ENCODE measurements around the gene LUC7L.
"Not testable (repeated sequence)": the region's sequence is repeated elsewhere in the genome, so short reads cannot be mapped to it uniquely, and the experiment has no call there.

Gene LUC7L

GRCh38 chr16:263182-263774, 34.0 kb upstream of the LUC7L start:
- no peak for DNase-seq (ENCODE audit: low read depth)

DNA sequence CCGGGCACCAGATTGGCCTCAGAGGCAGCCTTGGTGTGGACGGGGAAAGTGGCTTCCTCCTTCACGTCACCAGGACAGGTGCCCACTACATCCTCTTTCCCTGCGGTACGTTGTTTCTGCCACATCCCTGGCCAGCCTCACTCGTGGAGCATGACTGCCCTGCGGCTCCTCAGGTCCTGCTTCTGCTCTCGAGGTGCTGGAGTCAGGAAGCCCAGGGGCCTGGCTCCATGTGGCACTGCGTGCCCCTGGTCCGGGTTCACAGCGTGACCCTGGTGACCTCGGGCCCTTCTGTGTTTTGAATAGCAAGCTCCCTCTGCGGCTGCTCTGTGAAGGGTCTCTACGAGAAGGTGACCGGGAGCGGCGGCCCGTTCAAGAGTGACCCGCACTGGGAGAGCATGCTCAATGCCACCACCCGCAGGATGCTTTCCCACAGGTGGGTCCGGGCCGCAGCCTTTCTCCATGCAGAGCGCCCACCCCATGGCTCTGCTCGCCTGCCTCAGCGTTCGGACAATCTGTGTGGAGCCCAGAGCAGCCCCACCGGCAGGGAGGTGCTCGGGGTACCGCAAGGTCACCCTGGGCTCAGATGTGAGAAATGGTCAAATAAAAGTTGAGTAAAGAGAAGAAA, 33.0 kb upstream of the LUC7L start:
- no peak for DNase-seq (ENCODE audit: low read depth)

DNA sequence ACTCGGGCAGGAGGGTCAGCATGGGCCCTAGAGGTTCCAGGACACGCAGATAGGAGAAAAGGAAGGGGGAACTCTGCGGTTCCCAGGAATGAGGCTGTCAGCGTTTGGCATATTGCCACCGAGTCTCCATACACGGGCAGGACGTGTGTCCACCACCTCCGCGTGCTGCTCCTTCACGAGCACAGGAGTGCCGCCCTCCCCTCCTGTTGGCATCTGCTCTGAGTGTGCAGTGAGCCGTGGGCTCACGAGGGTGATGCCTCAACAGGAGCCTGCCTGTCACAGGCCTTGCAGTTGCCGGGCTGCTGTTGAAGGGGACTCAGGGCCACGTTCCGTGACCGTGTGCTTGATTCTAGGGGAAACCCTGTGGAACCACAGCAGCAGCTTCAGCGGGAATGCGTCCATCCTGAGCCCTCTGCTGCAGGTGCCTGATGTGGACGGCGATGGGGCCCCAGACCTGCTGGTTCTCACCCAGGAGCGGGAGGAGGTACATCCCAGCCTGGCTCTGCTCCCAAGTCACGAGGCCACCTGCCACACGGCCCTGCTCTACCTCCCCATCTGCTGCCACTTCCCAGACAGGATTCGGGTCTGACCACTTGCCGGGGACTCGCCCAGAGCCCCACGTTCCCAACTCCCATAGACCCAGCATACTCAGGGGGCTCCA, 31.9 kb upstream of the LUC7L start:
- no peak for DNase-seq (ENCODE audit: low read depth)

GRCh38 chr16:260326-260725, 31.1 kb upstream of the LUC7L start:
- DNase-seq (ENCODE audit: low read depth): no peak

DNA sequence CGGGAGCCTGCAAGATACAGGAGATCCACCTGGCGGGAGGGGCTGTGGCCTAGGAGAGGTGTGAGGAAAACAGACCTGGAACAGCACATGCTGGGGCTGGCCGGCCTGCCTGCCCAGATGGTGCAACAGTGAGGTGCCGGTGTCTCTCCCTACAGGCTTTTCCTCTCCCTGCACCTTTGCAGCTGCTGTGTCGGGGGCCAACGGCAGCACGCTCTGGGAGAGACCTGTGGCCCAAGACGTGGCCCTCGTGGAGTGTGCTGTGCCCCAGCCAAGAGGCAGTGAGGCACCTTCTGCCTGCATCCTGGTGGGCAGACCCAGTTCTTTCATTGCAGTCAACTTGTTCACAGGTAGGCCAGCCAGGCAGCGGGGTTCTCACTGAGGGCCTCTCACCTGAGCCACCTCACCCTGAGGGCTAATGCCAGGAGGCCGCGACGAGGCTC, 30.6 kb upstream of the LUC7L start:
- no peak for DNase-seq (ENCODE audit: low read depth)

- no peak for DNase-seq (ENCODE audit: low read depth)
These were observed 30.0 kb upstream of the LUC7L start for GRCh38 chr16:259226-259625.

DNA sequence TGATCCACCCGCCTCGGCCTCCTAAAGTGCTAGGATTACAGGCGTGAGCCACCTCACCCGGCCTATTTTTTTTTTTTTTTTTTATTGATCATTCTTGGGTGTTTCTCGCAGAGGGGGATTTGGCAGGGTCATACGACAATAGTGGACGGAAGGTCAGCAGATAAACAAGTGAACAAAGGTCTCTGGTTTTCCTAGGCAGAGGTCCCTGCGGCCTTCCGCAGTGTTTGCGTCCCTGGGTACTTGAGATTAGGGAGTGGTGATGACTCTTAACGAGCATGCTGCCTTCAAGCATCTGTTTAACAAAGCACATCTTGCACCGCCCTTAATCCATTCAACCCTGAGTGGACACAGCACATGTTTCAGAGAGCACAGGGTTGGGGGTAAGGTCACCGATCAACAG, 28.8 kb upstream of the LUC7L start:
- DNase-seq (ENCODE audit: low read depth): not testable (repeated sequence)

- no peak for DNase-seq (ENCODE audit: low read depth)
These were observed 25.9 kb upstream of the LUC7L start for GRCh38 chr16:255183-255582.

- DNase-seq (ENCODE audit: low read depth): no peak
These were observed 25.2 kb upstream of the LUC7L start for GRCh38 chr16:254461-254860.

- no peak for DNase-seq (ENCODE audit: low read depth)
These were observed 24.6 kb upstream of the LUC7L start for GRCh38 chr16:253833-254232.

GRCh38 chr16:252366-253337, 23.4 kb upstream of the LUC7L start:
- no peak for DNase-seq (ENCODE audit: low read depth)

- DNase-seq (ENCODE audit: low read depth): no peak
These were observed 20.2 kb upstream of the LUC7L start for GRCh38 chr16:249431-249830.

GRCh38 chr16:247027-247426, 17.8 kb upstream of the LUC7L start:
- no peak for DNase-seq (ENCODE audit: low read depth)

- no peak for DNase-seq (ENCODE audit: low read depth)
These were observed 15.9 kb upstream of the LUC7L start for GRCh38 chr16:245105-245504.

- no peak for DNase-seq (ENCODE audit: low read depth)
These were observed 14.1 kb upstream of the LUC7L start for GRCh38 chr16:243348-243747.

DNA sequence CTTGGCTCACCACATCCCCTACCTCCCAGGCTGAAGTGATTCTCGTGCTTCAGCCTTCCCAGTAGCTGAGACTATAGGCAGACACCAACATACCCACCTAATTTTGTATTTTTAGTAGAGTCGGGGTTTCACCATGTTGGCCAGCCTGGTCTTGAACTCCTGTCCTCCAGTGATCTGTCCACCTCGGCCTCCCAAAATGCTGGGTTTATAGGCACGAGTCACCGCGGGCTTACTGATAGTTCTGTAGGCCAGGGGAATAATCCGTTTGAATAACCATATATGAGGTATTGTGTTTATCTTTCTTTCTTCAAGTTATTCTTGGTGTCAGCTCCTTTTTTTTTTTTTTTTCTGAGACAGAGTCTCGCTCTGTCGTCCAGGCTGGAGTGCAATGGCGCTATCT, 13.0 kb upstream of the LUC7L start:
- no peak for DNase-seq (ENCODE audit: low read depth)

- no peak for DNase-seq (ENCODE audit: low read depth)
These were observed 11.3 kb upstream of the LUC7L start for GRCh38 chr16:240559-240958.

DNA sequence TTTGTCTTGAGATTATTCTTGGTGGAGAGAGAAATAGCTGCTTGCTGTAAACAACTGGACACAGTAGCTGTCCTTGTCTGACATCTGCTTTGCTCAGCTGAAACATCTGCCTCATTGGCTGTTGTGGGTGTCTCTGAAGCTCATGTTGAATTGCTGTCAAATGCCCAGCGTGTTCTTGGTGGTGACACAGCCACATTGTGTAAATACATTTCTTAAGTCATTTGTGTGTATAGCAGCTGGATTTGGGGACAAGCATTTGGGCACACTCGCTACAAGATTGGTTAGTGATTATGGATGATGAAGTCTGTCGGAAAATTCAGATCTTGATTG, 10.7 kb upstream of the LUC7L start:
- DNase-seq (ENCODE audit: low read depth): no peak

DNA sequence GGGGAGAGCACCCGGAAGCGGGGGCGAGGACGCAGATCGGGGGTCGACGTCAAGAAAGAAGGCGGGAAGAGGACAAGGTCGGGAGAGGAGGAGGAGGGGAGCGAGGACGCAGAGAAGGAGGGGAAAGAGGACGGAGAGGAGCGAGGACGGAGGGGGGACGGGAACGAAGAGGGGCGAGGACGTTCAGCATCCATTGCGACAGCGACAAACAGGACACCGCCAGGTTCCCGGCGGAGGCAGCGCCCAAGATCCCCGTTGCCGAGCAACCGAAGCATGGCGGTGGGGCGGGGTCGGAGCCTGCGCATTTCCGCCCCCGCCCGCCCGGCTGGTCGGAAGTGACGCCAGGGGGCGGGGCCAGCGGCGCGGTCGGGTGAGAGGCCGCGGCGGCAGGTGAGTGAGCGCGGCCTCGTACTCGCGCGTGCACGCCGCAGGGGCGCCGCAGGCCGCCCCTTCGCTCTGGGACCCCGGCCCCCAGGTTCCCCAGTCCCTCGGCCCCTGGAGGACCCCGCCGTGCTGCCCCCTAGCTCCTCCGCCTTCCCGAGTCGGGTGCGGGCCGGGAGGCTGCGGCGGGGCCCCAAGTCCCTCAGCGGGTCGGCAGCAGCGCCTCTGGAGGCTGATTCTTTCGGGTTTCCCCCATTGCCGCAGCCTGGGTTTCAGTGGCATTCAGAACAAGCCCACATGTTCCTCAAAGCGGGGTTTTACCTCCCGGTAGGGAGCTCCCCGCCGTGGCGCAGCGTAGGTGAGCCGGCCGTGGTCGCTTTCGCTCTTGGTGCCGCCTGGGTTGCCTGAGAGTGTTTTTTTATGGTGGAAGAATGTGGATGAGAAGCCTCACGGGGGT, 5.4 kb upstream of the LUC7L start, which contains the start of gene FAM234A:
FAM234A (plus strand) TSS at position 354 of the 838 bp plus-strand sequence. CDS start 19,593 bp downstream, outside the sequence.
- DNase-seq (ENCODE audit: low read depth): peak; percentile 92

GRCh38 chr16:230949-231348, 1.7 kb upstream of the LUC7L start:
- DNase-seq (ENCODE audit: low read depth): no peak

GRCh38 chr16:230351-230750, 1.1 kb upstream of the LUC7L start:
- not testable (repeated sequence) for DNase-seq (ENCODE audit: low read depth)
